Measurements from ENCODE around the gene RPL29.
"Not testable (repeated sequence)": the region's sequence is repeated elsewhere in the genome, so short reads cannot be mapped to it uniquely, and the experiment has no call there.

RPL29 gene

DNA sequence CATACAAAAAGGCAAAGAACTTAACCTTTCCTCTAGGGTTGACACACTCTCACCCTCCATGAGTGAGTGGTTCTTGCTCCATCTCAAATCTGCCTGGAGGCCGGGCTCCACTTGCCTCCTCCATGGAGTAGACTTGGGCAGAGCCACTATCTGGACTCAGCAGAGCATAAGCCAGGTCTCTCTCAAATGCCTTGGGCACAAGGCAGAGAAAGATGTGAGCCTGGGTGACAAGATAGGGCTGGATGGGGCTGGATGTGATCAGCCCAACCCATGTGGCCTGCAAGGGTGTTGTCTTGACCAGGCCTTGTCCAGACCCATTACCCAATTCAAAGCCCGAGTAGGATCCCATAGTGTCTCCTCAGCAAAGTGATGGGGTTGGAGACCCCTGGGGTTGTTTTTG, 4.2 kb upstream of the RPL29 start:
- no peak for TF ChIP-seq PAX5 (IDR thresholded peaks at IDR 0.05; ENCODE audit: insufficient read depth, low read length, severe bottlenecking)
- no peak for TF ChIP-seq POLR2A (IDR thresholded peaks at IDR 0.05; ENCODE audit: low read depth, low read length)
- DNase-seq (ENCODE audit: insufficient read length, low spot score) (no peak), FAIRE-seq (no peak)

DNA sequence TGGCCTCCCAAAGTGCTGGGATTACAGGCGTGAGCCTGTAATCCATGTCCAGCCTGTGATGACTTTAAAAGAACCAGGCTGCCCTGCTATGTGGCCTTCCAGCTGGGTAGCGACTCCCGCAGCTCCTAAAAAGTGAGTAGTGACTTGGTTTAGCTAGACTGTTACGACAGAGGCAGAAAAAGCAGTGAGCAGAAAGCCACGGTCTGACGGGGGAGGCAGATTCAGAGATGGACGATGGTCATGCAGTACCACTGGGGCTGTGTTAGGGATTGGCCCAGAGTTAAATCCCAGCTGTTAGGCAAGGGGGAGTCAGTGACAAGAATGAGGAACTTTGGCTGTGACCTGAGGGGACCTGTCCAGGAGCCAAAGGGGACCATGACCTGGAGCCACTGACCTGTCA, 3.1 kb upstream of the RPL29 start:
- no peak for TF ChIP-seq POLR2AphosphoS5 (IDR thresholded peaks at IDR 0.05; ENCODE audit: low read depth, low read length)
- TF ChIP-seq SPI1 (IDR thresholded peaks at IDR 0.05; ENCODE audit: low read depth, low read length), result no peak
- no peak for TF ChIP-seq TAF1 (IDR thresholded peaks at IDR 0.05; ENCODE audit: low read depth, low read length)
- TF ChIP-seq PAX5 (IDR thresholded peaks at IDR 0.05; ENCODE audit: insufficient read depth, low read length, severe bottlenecking), result no peak
- TF ChIP-seq POLR2A (IDR thresholded peaks at IDR 0.05; ENCODE audit: low read depth, low read length), result no peak
- no peak for DNase-seq (ENCODE audit: insufficient read length, low spot score)
- FAIRE-seq, result no peak

DNA sequence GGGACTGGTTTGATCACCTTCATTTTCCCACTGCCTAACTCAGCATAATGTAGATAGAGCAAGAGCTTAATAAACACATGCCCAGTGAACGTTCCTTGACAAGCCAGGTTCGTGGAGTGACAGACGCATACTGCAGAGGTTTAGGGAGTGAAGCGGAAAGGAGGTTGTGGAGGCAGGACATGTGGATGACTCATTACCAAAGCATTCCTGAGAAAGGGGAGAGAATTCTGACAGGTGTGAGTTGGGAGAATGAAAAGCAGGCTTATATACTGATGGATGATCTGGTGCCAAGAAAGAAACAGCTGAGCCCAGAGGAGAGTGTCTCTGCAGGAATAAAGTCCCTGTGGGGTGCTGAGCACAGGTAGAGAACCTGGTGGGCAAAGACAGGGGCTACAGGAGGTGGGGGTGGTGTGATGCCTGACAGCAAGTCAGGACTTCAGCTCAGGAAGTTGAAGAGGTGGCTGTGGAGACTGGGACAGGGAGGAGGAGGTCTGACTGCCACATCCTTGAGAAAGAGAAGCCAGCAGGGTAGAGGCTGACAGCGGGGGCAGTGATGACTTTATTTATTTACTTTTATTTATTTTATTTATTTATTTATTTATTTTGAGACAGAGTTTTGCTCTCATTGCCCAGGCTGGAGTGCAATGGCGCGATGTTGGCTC, 2.4 kb upstream of the RPL29 start:
- no peak for DNase-seq (ENCODE audit: insufficient read length, low spot score)

DNA sequence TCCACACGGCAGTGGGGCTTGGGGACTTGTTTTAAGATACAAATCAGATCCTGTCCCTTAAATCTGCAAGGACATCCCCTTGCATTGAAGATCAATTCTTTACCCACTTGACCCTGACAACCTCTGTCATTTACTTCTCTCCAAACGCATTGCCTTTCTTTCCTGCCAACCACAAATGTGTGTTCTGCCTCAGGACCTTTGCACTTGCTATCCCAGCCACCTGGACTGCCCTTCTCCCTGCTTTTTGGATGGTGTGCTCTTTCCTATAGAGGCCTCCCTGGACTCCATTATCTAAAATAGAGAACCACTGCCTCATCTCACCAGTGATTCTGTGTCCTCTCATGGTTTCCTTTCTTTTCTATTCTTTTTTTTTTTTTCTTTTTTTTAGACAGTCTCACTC, 1.5 kb upstream of the RPL29 start:
- TF ChIP-seq PAX5 (IDR thresholded peaks at IDR 0.05; ENCODE audit: insufficient read depth, low read length, severe bottlenecking) (no peak), POLR2A (IDR thresholded peaks at IDR 0.05; ENCODE audit: low read depth, low read length) (no peak), TAF1 (IDR thresholded peaks at IDR 0.05; ENCODE audit: low read depth, low read length) (no peak), POU2F2 (IDR thresholded peaks at IDR 0.05; ENCODE audit: low read depth, low read length) (no peak), POLR2AphosphoS5 (IDR thresholded peaks at IDR 0.05; ENCODE audit: low read depth, low read length) (no peak), SPI1 (IDR thresholded peaks at IDR 0.05; ENCODE audit: low read depth, low read length) (no peak)
- FAIRE-seq (no peak), DNase-seq (ENCODE audit: insufficient read length, low spot score) (no peak)

More for the DNA sequence above, 2.4 kb upstream of the RPL29 start:
- FAIRE-seq, result no peak
- TF ChIP-seq POU2F2 (IDR thresholded peaks at IDR 0.05; ENCODE audit: low read depth, low read length), result no peak
- no peak for TF ChIP-seq SPI1 (IDR thresholded peaks at IDR 0.05; ENCODE audit: low read depth, low read length)
- no peak for TF ChIP-seq POLR2A (IDR thresholded peaks at IDR 0.05; ENCODE audit: low read depth, low read length)
- no peak for TF ChIP-seq TAF1 (IDR thresholded peaks at IDR 0.05; ENCODE audit: low read depth, low read length)

DNA sequence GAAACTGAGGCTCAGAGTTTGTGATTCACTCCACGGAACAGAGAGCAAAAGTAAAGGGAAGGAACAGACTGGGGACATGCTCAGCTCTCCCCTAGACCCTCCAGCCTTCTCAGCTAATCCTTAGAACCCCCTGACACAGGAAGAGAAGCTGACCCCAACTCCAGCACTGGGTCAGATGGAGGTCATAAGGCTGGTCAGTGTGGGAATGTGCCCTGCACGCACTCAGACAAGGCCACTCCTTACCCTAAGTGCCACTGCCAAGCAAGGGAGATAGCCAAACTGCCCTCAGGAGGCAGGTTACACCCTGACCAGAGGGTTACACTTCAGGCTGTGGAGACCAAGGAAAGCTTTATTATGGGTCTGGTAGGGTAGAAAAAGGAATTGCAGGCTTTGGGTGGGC, 1.2 kb downstream of the RPL29 start:
- DNase-seq (ENCODE audit: insufficient read length, low spot score) (no peak), FAIRE-seq (no peak)
- TF ChIP-seq POLR2AphosphoS5 (IDR thresholded peaks at IDR 0.05; ENCODE audit: low read depth, low read length) (no peak; the same call in 1 of the 2 replicates), PAX5 (IDR thresholded peaks at IDR 0.05; ENCODE audit: insufficient read depth, low read length, severe bottlenecking) (no peak), SPI1 (IDR thresholded peaks at IDR 0.05; ENCODE audit: low read depth, low read length) (no peak), POU2F2 (IDR thresholded peaks at IDR 0.05; ENCODE audit: low read depth, low read length) (no peak), TAF1 (IDR thresholded peaks at IDR 0.05; ENCODE audit: low read depth, low read length) (no peak), POLR2A (IDR thresholded peaks at IDR 0.05; ENCODE audit: low read depth, low read length) (no peak)

DNA sequence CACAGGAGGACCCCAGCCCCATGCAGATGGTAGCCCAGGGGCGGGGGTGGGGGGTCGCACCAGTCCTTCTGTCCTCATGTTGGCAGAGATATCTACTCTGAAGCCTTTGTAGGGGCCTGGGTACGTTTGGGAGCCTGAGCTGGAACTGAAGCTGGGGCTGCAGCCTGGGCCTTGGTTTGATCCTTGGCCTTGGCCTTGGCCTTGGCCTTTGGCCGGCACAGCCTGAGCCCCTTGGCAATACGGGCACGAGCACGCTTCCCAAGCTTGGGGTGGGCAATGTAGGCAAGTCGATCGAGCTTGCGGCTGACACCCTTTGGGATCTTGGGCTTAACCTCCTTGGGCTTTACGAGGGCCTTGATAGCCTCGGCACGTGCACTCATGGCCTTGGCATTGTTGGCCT, 2.0 kb downstream of the RPL29 start:
- not testable (repeated sequence) for FAIRE-seq

DNA sequence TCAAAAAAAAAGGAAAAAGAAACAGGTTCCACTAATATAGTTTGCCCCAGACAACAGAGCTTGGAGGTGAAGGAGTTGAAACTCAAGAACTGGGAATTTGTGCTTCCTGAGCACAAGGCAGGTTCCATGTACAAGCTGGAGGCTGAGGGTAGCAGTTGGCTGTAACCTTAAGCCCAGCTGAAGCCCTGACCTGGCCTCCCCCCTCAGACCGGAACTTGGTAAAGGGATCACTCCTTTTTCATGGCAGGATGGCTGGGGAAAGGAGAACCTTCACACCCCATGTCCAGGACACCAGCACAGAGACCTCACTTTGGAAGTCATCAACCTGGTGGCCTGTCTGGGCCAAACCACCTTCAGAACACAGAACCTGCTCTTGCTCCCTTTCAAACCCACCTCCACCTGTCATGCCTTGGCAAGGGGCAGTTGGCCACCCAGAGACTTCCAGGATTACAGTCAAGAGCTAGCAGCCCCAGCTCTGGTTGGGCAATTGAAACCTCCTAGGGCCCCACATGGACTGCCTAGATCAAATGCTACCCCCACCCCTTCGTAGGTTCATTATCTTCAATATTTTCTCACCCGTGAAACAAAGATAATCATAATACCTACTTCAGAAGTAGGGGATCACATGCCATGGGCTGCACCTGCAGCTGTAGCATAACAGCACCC, 3.5 kb downstream of the RPL29 start:
- DNase-seq (ENCODE audit: insufficient read length, low spot score) (no peak), FAIRE-seq (peak; percentile 50)
- TF ChIP-seq POLR2AphosphoS5 (IDR thresholded peaks at IDR 0.05; ENCODE audit: low read depth, low read length) (peak; percentile 94), SPI1 (IDR thresholded peaks at IDR 0.05; ENCODE audit: low read depth, low read length) (no peak), POU2F2 (IDR thresholded peaks at IDR 0.05; ENCODE audit: low read depth, low read length) (peak; percentile 40; the same call in 1 of the 2 replicates)

More for the DNA sequence above, 2.0 kb downstream of the RPL29 start:
- not testable (repeated sequence) for DNase-seq (ENCODE audit: insufficient read length, low spot score)

DNA sequence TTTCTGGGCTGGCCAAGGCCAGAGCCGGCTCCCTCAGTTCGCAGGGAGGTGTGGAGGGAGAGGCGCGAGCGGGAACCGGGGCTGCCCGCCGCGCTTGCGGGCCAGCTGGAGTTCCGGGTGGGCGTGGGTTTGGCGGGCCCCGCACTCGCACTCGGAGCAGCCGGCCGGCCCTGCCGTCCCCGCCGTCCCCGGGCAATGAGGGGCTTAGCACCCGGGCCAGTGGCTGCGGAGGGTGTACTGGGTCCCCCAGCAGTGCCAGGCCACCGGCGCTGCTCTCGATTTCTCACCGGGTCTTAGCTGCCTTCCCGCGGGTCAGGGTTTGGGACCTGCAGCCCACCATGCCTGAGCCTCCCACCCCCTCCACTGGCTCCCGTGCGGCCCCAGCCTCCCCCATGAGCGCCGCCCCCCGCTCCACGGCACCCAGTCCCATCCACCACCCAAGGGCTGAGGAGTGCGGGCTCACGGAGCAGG, 5.2 kb downstream of the RPL29 start:
- FAIRE-seq; DNase-seq (ENCODE audit: insufficient read length, low spot score): not testable (repeated sequence)

DNA sequence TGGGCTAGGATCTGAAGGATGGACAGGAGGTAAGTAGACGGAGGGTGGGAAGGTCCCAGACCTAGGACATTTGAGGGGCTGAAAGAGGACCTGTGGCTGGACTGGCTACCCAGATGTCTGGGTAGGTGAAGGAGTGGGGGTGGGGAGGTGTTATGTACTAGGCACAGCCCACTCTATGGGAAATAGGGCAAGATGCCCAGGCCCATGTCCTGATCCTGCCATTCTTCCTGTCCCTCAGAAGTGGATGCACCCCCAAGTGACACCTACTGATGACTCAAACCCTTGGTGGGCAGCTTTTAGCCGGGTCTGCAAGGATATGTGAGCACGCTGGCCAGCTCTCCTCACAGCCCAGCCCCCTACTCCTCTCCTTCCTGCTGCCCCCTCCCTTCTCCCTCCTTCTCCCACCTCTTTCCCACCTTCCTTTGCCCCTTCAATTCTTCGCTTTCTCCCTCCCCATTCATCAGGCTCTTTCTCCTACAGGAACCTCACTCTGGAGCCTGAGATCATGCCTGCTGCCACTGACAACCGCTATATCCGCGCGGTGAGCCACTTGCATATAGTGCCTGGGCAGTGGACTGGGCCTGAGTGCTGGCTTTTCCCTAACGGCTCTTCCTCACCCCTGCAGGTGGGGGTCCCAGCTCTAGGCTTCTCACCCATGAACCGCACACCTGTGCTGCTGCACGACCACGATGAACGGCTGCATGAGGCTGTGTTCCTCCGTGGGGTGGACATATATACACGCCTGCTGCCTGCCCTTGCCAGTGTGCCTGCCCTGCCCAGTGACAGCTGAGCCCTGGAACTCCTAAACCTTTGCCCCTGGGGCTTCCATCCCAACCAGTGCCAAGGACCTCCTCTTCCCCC, 7.2 kb downstream of the RPL29 start:
- FAIRE-seq, result no peak
- no peak for DNase-seq (ENCODE audit: insufficient read length, low spot score)
- TF ChIP-seq POU2F2 (IDR thresholded peaks at IDR 0.05; ENCODE audit: low read depth, low read length) (no peak), POLR2A (IDR thresholded peaks at IDR 0.05; ENCODE audit: low read depth, low read length) (0 out of 2 replicates have a peak, but pooled peaks have one; percentile 13), SPI1 (IDR thresholded peaks at IDR 0.05; ENCODE audit: low read depth, low read length) (no peak), POLR2AphosphoS5 (IDR thresholded peaks at IDR 0.05; ENCODE audit: low read depth, low read length) (no peak), TAF1 (IDR thresholded peaks at IDR 0.05; ENCODE audit: low read depth, low read length) (no peak)

DNA sequence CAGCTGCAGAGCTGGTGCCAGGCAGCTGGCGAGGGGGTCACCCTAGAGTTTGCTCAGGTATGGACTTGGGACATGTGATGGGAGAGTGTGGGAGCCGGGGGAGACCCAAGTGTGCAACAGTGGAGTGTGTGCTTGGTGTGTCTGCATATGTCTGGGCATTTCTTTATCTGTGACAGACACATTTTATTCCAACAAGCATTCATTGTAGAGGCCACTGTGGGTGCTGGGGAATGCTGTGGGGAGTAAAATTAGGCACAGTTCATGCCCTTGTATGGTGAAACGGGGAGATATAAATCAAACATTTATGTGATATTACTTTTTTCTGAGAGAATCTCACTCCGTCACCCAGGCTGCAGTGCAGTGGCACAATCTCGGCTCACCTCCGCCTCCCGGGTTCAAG, 8.1 kb downstream of the RPL29 start:
- DNase-seq (ENCODE audit: insufficient read length, low spot score) (no peak), FAIRE-seq (no peak)
- TF ChIP-seq PAX5 (IDR thresholded peaks at IDR 0.05; ENCODE audit: insufficient read depth, low read length, severe bottlenecking) (no peak), POU2F2 (IDR thresholded peaks at IDR 0.05; ENCODE audit: low read depth, low read length) (no peak), POLR2A (IDR thresholded peaks at IDR 0.05; ENCODE audit: low read depth, low read length) (no peak), POLR2AphosphoS5 (IDR thresholded peaks at IDR 0.05; ENCODE audit: low read depth, low read length) (no peak), SPI1 (IDR thresholded peaks at IDR 0.05; ENCODE audit: low read depth, low read length) (no peak), TAF1 (IDR thresholded peaks at IDR 0.05; ENCODE audit: low read depth, low read length) (no peak)
